Stimulated activated naive CD4-positive, alpha-beta T cell (primary cell): ENCODE results near the gene C20orf96.
"Not testable (repeated sequence)": the region's sequence is repeated elsewhere in the genome, so short reads cannot be mapped to it uniquely, and the experiment has no call there.

Source experiments
- DNase-seq, 6 experiments: peaks; one replicate each; lab custom pipeline; 2025; lab: John Stamatoyannopoulos, UW

Gene C20orf96, protein sequence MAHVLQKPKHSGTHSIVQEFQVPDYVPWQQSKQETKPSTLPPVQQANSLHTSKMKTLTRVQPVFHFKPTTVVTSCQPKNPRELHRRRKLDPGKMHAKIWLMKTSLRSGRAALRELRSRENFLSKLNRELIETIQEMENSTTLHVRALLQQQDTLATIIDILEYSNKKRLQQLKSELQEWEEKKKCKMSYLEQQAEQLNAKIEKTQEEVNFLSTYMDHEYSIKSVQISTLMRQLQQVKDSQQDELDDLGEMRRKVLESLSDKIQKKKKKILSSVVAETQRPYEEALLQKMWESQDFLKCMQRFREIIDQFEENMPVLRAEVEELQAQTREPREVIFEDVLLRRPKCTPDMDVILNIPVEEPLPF

DNA sequence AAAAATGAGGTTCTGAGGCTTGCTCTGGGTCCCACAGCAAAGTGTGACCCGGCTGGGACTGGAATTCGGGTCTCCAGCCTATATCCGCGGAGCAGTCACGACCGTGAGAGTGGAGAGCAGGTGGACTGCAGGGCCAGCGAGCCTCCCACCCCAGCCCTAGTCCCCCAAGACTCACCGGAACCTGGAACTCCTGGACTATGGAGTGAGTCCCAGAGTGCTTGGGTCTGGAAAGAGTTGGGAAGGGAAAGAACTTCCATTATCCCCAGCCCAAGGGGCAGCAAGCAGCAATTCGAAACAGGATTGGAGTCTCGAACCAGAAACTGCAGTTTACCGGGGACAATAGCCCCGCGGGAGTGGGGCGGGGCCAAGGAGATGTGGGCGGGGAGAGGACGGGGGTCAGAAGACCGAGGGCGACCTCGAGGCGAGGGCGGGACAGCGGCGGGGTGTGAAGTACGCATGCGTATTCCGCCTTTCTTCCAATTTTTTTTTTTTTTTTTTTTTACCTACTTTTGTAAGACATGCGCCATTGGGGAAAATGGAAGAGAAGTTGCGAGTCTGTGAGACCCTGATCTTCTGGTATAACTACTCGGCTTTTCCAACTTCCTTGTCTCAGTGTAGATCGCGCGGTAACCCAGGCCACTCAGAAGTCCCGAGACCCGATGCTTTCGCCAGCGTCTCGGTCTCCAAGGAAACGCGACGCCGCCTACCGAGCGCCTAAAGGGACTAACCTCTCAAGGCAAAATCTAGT lies at the start of gene C20orf96:
Gene C20orf96 (minus strand): TSS at position 667 of the 748 bp plus-strand sequence. CDS start 140 bp downstream, at position 527.
- DNase-seq: peak; percentile 66 to 82 (median 75)

DNA sequence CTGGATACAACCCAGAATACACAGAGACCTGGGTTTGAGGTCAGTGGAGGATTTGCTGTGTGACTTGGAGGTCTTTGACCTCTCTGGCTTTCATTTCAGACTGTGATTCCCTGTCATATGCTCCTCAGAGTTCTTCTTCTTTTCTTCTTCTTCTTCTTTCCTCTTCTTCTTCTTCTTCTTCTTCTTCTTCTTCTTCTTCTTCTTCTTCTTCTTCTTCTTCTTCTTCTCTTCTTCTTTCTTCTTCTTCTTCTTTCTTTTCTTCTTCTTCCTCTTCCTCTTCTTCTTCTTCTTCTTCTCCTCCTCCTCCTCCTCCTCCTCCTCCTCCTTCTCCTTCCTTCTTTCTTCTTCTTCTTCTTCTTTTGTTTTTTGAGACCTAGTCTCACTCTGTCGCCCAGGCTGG lies 45.5 kb upstream of the C20orf96 start:
- DNase-seq: not testable (repeated sequence)

DNA sequence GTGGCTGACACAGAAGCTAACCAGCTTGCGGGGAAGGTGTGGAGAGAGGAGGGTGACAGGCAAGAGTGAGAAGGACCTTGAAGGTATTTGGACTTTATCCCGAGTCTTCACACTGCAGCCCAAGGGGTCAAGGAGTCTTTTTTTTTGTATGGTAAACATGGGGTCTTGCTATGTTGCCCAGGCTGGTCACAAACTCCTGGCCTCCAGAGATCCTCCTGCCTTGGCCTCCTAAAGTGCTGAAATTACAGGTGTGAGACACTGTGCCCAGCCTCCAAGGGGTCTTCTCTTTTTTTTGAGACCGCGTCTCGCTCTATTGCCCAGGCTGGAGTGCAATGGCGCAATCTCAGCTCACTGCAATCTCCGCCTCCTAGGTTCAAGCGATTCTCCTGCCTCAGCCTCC lies 44.0 kb upstream of the C20orf96 start:
- no peak for DNase-seq

DNA sequence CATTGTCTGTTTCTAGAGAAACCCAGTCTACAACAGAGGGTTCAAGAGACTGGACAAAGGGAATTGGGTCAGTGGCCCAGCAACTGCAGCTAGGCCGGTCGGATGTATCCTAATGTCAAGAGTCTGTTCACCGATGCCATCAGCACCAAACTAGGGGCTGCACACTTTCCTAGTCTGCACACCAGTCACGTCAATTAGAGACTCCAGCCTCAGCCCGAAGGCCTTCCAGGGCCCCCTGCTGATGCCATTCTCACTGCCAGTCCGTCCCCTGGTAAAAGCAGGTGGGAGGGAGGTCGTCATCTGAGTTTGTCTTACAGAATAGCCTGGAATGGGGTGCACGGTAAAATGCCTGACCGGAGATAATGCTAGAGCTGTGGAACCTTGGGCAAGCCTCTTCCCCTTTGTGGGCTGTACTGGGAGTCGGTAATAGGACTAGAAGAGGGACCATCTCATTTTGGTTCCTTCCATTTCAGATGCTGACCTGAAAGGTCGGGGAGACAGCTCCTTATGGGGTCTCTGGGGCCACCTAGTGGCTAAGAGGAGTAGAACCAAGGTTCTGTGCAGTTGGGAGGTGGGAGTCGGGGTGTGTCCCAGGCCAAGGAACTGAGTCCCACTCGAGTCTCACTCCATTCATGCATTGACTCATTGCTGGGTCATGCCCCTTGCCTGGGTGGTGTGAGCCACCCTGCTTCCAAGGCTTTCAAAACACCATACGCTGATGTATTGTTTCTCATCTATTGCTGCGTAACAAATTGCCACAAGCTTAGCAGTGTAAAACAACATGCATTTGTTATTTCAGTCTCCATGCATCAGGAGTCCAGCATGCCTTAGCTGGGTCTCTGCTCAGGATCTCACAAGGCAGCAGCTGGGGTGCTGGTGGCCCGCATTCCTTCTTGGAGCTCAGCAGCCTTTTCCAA lies 39.9 kb upstream of the C20orf96 start:
- peak; percentile 38 to 71 (median 56) for DNase-seq

DNA sequence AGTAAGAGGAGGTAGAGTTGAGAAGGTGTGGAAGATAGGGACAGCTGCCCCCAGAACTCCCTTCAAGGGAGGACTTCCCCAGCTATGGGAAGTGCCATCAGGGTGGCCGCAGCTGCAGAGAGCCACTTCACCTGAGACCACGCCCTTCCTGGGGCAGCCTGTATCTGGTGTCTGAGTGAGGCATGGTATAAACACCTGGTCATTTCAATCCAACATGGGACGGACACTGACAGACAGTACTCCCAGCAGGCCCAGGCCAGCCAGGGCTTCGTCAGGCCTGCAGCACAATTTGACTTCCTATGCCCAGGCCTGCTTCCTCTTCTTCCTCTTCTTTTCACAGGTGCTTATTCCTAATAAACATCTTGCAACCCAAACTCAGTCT lies 39.3 kb upstream of the C20orf96 start:
- no peak for DNase-seq

DNA sequence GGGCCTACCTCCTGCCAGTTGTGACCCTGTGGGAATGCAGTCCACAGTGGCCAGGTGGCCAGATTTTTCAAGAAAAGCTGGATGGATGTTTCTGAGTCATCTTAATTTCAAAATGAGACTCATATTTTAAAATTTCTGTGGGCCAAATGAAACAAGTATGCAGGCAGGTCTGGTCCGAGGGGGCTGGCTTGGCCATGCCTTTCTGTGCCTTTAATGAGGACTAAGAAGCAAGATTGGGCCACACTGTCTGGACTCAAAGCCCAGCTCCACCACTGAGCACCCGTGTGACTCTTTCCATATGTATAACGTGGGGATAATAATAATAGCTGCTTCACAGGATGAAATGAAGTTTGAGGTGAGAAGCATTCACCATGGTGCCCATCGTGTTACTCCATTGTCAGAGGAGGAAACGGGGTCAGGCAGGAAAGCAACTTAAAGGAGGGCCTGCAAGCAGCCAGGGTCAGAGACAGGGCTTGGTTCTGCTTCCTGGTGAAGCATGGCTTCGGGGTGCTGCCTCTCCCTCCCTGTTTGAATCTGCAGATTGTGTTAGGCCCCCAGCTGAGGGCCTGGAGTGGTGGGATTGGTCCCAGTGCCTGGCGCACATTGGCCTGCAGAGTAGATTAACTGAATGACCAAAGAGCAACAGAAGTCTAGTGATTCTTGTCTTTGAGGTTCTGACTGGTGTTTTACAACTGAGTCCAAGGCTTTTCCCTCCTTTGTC lies 38.6 kb upstream of the C20orf96 start:
- no peak for DNase-seq

DNA sequence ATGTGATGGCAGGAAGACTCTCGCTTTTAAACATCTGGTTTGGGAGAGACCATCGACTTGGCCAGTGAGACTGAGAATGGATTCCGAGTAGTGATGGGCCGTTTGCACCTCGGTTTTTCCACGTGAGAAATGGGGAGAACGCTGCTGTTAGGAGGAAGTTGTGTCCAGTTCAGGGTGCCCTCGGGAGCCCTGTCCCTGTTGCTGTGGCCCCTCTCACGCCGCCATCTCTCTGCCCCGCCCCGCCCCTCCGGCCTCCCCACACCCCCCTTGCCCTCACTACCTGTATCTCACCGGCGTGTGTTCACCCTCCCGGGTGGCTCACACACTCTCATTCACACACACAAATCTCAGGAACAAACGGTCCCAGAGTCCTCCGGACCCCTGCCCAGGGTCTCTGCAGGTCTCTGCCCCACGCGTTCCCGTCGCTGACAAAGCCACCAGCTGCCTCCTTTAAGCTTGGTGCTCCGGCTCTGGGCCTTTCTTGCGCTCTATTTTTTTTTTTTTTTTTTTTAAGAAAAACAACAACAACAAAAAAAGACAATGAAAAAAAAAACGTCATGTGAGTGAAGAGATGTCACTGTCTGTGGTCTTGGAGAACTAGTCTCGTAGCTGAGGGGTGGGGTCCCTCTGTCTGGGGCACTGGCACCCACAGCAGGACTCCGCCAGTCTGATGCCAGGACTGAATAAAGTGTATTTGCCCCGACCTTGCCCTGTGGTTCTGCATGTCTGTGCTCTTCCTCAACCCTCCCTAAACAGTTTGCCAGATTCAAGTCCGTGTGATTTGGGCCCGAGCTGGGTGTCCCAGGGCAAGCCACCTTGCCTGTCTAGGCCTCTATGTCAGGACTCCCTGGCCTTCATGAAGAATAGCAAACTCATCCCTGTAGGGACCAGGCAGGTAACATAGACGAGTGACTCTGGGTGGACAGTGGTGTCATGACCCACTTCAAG lies 37.8 kb upstream of the C20orf96 start:
- peak in 4 of 6 experiments; percentile 9 to 34 (median 16) for DNase-seq

DNA sequence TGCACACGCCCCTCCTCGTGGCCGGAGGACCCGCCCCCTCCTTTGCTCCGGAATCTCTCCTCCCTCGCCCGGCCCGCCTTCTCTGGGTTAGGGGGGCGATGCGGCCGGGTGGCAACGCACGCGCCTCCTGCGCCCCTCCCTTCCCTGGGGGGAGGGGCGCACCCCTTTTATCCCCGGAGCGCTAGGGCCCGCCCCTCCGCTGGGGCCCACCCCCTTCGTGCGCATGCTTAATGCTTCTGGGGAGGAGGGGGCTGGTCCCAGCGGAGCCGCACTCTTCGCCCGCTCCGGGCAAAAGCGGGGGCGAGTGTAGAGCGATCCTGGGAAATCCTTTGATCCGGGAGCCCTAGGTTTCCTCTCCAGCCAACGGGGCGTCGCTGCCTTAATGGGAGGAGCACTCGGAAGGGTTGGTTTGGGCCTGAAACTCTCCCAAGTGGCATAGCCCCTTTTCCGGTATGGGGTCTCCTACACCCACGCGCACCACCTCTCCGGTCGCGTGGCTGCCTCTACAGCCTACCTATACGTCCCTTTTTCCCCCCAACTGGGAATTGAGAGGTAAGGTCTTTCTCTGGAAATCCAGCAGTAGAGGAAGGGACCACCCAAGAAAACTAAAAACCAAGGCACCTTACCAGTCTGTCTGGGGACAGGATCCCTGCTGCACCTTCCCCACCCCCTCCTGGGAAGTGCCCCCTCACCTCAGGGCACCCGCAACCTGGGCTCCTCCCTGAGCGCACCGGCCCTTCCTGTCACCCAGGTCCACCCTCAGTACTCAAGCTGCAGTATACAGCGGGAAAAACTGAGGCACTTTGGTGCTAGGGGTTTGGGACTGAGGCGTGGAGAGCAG lies 36.9 kb upstream of the C20orf96 start:
- peak; percentile 71 to 87 (median 82) for DNase-seq

DNA sequence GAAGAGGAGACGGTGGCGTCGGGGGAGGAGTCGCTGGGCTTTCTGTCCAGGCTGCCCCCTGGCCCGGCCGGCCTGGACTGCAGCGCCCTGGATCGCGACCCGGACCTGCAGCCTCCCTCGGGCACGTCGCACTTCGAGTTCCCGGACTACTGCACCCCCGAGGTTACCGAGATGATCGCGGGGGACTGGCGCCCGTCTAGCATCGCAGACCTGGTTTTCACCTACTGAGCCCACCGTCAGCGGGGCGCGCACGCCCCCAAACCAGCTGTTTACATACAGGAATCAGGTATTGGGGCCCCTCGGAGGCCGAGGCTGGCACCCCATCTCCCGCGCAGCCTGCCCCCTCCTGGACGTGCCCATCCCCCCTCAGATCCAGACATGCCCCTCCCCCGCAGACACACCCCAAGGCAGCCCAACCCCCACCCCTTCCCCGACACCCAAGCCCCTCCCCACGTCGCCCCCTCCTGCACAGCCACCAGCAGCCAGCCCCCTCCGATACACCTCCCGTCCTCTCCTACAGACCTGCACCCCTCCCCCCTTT lies 36.2 kb upstream of the C20orf96 start:
- DNase-seq: peak in 2 of 6 experiments; percentile 63 to 68

DNA sequence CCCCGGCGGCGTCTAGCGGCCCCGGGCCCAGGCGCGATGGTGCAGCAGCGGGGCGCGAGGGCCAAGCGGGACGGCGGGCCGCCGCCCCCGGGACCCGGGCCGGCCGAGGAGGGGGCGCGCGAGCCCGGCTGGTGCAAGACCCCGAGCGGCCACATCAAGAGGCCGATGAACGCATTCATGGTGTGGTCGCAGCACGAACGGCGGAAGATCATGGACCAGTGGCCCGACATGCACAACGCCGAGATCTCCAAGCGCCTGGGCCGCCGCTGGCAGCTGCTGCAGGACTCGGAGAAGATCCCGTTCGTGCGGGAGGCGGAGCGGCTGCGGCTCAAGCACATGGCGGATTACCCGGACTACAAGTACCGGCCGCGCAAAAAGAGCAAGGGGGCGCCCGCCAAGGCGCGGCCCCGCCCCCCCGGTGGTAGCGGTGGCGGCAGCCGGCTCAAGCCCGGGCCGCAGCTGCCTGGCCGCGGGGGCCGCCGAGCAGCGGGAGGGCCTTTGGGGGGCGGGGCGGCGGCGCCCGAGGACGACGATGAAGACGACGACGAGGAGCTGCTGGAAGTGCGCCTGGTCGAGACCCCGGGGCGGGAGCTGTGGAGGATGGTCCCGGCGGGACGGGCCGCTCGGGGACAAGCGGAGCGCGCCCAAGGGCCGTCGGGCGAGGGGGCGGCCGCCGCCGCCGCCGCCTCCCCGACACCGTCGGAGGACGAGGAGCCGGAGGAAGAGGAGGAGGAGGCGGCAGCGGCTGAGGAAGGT lies 35.5 kb upstream of the C20orf96 start:
- DNase-seq: peak; percentile 28 to 76 (median 52)

DNA sequence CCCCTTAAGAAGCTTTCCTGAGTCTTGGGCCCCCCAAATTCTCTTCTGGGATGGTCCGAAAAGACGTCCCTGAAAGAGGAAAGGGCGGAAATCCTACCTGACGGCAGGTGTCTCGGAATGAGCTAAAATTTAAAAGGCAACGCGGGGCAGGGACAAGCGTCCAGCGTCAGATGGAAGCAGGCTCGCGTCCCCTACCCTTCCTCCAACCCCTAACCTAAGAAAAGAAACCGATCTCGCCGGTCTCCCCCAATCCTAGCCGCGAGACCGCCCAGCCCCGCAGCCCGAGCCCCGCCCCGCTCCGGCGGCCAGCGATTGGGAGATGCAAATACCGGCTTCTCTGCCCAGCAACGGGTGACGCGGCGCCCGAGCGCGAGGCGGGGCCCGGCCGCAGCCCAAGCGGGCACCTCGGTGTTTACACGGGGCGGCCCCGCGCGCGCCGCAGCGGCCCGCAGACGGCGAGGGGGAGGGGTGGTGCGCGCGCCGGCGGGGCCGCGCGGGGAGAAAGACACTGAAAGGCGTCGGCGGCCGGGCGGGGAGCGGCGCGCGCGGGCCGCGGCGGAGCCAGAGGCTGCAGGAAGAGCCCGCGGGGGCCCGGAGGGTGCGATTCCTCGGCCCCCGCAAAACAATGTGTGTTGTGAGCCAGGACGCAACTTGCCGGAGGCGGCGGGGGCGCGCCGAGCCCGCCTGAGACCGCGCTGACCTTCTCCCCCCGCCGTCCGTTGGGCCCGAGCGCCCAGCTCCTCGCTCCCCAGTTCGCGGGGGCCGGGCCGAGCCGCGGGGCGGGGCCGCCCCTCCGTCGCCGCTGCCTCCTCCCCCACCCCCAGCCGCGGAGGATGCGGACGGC lies 34.7 kb upstream of the C20orf96 start, which contains the start of gene SOX12:
Gene SOX12 (plus strand): TSS at position 508 of the 844 bp plus-strand sequence. CDS start 373 bp downstream, outside the sequence.
- DNase-seq: peak; percentile 88 to 97 (median 92)

DNA sequence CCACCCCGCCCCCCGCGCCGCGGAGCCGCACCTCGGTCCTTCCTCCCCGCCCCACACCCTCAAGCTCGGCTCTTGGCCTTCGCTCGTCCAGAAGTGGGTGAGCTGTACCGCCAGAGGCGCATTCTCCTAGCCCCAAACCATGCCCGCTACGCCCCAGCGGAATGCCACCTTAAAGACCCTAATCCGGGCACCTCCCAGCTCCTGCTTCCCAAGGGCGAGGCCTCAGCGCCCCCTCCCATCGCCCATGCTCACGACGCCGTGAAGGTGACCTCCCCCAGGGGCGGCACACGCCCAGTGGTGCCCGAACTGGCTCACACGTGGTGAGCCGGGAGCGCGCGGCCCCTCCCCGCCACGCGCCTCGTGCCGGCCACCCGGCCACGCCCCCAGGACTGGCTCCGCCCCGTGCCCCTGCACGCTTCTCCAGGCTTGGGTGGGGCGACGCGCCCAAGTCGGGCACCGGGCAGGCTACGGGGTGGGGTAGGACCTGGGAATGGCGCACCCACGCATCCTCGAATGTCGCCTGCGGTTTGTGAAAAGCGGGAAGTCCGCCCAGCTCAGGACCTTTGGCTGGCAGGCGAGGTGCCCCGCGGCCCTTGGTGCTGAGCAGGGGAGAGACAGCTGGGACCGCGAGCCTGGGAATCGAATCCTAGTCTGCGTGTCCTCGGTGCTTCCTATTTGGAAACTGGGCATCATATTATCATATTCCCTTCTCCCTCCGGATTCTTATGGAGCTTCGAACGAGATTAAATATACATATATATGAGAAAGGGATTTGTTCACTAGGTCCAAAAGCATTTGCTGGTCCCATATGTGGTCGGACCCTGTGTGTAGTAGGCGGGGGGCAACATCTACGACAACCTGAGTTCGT lies 33.9 kb upstream of the C20orf96 start:
- peak; percentile 64 to 84 (median 83) for DNase-seq

DNA sequence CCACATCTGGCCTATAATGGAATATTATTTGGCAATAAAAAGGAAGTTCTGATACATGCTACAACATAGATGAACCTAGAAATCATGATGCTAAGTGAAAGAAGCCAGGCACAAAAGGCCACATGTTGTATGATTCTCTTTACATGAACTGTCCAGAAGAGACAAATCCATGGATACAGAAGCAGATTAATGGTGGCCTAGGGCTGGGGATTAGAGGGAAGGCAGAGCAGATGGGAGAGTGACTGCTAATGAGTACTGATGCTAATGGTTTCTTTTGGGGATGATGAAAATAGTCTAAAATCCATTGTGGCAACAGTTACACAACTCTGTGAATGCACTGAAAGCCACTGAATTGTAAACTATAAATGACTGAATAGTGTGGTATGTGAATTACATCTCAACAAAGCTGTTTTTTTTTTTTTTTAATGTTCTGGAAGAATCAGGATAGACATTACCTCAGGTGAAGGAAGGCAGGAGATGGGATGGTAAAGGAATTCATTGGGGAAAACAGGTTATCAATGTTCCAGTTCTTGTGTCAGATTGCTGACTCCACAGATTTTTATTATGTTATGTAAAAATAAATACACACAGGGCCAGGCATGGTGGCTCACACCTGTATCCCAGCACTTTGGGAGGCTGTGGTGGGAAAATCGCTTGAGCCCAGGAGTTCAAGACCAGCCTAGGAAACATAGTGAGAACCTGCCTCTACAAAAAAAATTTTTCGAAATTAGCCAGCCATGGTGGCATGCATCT lies 25.9 kb upstream of the C20orf96 start:
- no peak for DNase-seq

DNA sequence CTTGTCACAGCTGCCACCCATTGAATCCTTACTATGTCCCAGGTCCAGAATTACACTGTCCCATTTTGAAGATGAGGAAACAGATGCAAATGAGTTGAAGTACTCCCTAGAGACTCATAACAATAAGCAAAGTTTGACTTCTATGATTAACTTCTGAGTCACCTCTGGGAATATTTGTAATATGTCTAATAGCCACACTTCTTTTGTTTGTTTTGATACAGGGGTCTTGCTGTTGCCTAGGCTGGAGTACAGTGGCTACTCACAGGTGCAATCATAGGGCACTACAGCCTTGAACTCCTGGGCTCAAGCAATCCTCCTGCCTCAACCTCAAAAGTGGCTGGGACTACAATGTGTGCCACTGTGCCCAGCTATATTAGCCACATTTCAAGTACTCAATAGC lies 23.4 kb upstream of the C20orf96 start:
- no peak for DNase-seq

DNA sequence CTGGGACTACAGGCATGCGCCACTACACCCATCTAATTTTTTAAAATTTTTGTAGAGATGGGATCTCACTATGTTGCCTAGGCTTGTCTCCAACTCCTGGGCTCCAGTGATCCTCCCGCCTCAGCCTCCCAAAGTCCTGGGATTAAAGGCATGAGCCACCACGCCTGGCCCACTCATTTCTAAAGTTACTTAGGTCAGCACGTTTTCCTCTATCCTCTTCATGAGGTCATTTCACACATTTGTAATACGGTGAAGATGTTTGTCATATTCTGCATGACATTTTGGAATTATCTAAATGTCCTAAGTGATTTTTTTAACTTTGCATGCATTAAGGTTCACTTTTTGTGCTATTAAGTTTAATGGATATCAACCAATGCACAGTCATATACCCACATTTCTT lies 22.9 kb upstream of the C20orf96 start:
- DNase-seq: no peak
